Left lobe of liver (tissue), 2 donors: ENCODE results near the gene FTCD. TPM values are rescaled to one million over a fixed set of nuclear protein-coding genes. Genes with fewer than 3 reads are reported as not detected.
"Not testable (repeated sequence)": the region's sequence is repeated elsewhere in the genome, so short reads cannot be mapped to it uniquely, and the experiment has no call there.

Experiments used
- ATAC-seq: fragments of 200-7000 bp; cut with Tn5 transposase; one replicate; pipeline ENCODE4 v1.9.1; 2020; ENCODE audit warnings: mild to moderate bottlenecking, moderate library complexity
- DNase-seq: peaks from one replicate; pipeline ENCODE4 v3.0.0-alpha.2; 2020; ENCODE audit warnings: low spot score
- total RNA-seq: library from RNA; stranded (reverse); gene quantifications from one replicate; pipeline ENCODE4 v1.2.1, GENCODE V29; 2021
- donor health status: DM: no; HTN: no; CAD: no; lungs with moderate emphysema.
- donor health status: DM: no; HTN: yes; CAD: no.

FTCD gene
- total RNA-seq, 1 donor from 2014 or later, result 668 TPM

GRCh38 chr21:46171996-46172862 lies 16.9 kb upstream of the FTCD start:
- DNase-seq, result peak; percentile 38
- no peak for ATAC-seq

- ATAC-seq (no peak), DNase-seq (no peak)
Observed at GRCh38 chr21:46171585-46171984, 16.2 kb upstream of the FTCD start.

- not testable (repeated sequence) for ATAC-seq
- peak; percentile 18 for DNase-seq
Observed at GRCh38 chr21:46170436-46171193, 15.2 kb upstream of the FTCD start.

- ATAC-seq (no peak), DNase-seq (no peak)
Observed at GRCh38 chr21:46168659-46169386, 13.4 kb upstream of the FTCD start.

- ATAC-seq (no peak), DNase-seq (peak; percentile 40)
Observed at GRCh38 chr21:46168238-46168637, 12.9 kb upstream of the FTCD start.

- DNase-seq, result no peak
Observed at GRCh38 chr21:46165098-46165497, 9.7 kb upstream of the FTCD start.

GRCh38 chr21:46163380-46163779 lies 8.0 kb upstream of the FTCD start:
- DNase-seq (no peak), ATAC-seq (no peak)

More at GRCh38 chr21:46165098-46165497, 9.7 kb upstream of the FTCD start:
- no peak for ATAC-seq

- DNase-seq, result no peak
- no peak for ATAC-seq
Observed at GRCh38 chr21:46161633-46162592, 6.5 kb upstream of the FTCD start.

GRCh38 chr21:46160907-46161632 lies 5.7 kb upstream of the FTCD start:
- ATAC-seq, result no peak
- no peak for DNase-seq

GRCh38 chr21:46160657-46160906 lies 5.2 kb upstream of the FTCD start:
- DNase-seq, result no peak
- ATAC-seq, result no peak

GRCh38 chr21:46159841-46160656 lies 4.7 kb upstream of the FTCD start:
- ATAC-seq, result no peak
- DNase-seq, result peak; percentile 41

GRCh38 chr21:46159390-46159789 lies 4.0 kb upstream of the FTCD start:
- DNase-seq (no peak), ATAC-seq (no peak)

GRCh38 chr21:46158666-46159300 lies 3.4 kb upstream of the FTCD start:
- ATAC-seq (no peak), DNase-seq (peak; percentile 45)

GRCh38 chr21:46157987-46158451 lies 2.6 kb upstream of the FTCD start:
- ATAC-seq, result no peak
- DNase-seq, result peak; percentile 42

- no peak for ATAC-seq
- peak; percentile 45 for DNase-seq
Observed at GRCh38 chr21:46157396-46157986, 2.1 kb upstream of the FTCD start.

GRCh38 chr21:46156678-46157077 lies 1.3 kb upstream of the FTCD start:
- DNase-seq, result peak; percentile 45
- no peak for ATAC-seq

- no peak for ATAC-seq
- DNase-seq, result no peak
Observed at GRCh38 chr21:46156378-46156645, 933 bp upstream of the FTCD start.

- ATAC-seq, result peak; percentile 3
- no peak for DNase-seq
Observed at GRCh38 chr21:46154955-46155513, 345 bp downstream of the FTCD start.
